Astrocyte of the spinal cord (primary cell): Measurements from ENCODE around the gene DLEC1.
A peak's percentile ranks its signal among the peaks of the same experiment; 100 is the strongest.

Experiments
- DNase-seq: peaks from one replicate; pipeline ENCODE4 v3.0.0; 2011; ENCODE audit warnings: low read depth, low spot score
- H3K4me3 ChIP-seq: 2 replicates; pipeline ENCODE4 v1.5.1; 2011; ENCODE audit warnings: low read depth, mild to moderate bottlenecking, low read length, moderate library complexity
- CTCF ChIP-seq: IDR thresholded peaks from 2 replicates; pipeline ENCODE4 v1.5.1; 2012; ENCODE audit warnings: low read depth, mild to moderate bottlenecking, low read length, inconsistent platforms
- in situ Hi-C: cut with HindIII; loops from 2 replicates; pipeline ENCODE4 v1.10.0; 2017; ENCODE audit warnings: low sequenced_read_pairs

DLEC1 gene

GRCh38 chr3:38039899-38040261 lies 872 bp downstream of the DLEC1 start:
- peak; percentile 35 for TF ChIP-seq CTCF
- DNase-seq, result peak; percentile 52
- in situ Hi-C loops, result no loop called here
- H3K4me3 ChIP-seq, result no peak overlapping the region

GRCh38 chr3:38040401-38040800 lies 1.4 kb downstream of the DLEC1 start:
- H3K4me3 ChIP-seq, result no peak overlapping the region
- no peak for DNase-seq
- in situ Hi-C loops, result no loop called here
- TF ChIP-seq CTCF, result no peak

GRCh38 chr3:38043486-38043885 lies 4.5 kb downstream of the DLEC1 start:
- no peak overlapping the region for H3K4me3 ChIP-seq
- TF ChIP-seq CTCF, result no peak
- in situ Hi-C loops, result no loop called here
- no peak for DNase-seq

- no peak for DNase-seq
- no peak overlapping the region for H3K4me3 ChIP-seq
- TF ChIP-seq CTCF, result no peak
- in situ Hi-C loops, result no loop called here
Measured at GRCh38 chr3:38046027-38046426, 7.0 kb downstream of the DLEC1 start.

GRCh38 chr3:38046821-38047220 lies 7.8 kb downstream of the DLEC1 start:
- no peak for TF ChIP-seq CTCF
- in situ Hi-C loops, result no loop called here
- DNase-seq, result no peak
- H3K4me3 ChIP-seq, result no peak overlapping the region

- no peak for TF ChIP-seq CTCF
- in situ Hi-C loops, result no loop called here
- no peak for DNase-seq
- no peak overlapping the region for H3K4me3 ChIP-seq
Measured at GRCh38 chr3:38047896-38048295, 8.9 kb downstream of the DLEC1 start.
